SK-MEL-5 (cell line): ENCODE results near the gene FSD1. TPM values are rescaled to one million over a fixed set of nuclear protein-coding genes. Genes with fewer than 3 reads are reported as not detected.
A peak's percentile ranks its signal among the peaks of the same experiment; 100 is the strongest.

Experiments used
- DNase-seq: peaks from one replicate; pipeline ENCODE4 v3.0.0-alpha.2; 2016; ENCODE audit warnings: low read depth, low spot score
- in situ Hi-C: cut with HindIII; loops from 2 replicates; pipeline ENCODE4 v1.10.0; 2016; ENCODE audit warnings: low sequenced_read_pairs, high pct_unique_total_duplicates, low pct_unique_long_range_greater_than_20kb
- total RNA-seq: library from RNA; depleted of rRNA; stranded (reverse); fragments of >200 nt; shearing (Covaris generic); gene quantifications from 2 replicates; pipeline ENCODE4 v1.2.3, GENCODE V29; 2014; rRNA removed

Gene FSD1
- total RNA-seq, 1 experiment from 2014 or later, result 2.8 TPM

DNA sequence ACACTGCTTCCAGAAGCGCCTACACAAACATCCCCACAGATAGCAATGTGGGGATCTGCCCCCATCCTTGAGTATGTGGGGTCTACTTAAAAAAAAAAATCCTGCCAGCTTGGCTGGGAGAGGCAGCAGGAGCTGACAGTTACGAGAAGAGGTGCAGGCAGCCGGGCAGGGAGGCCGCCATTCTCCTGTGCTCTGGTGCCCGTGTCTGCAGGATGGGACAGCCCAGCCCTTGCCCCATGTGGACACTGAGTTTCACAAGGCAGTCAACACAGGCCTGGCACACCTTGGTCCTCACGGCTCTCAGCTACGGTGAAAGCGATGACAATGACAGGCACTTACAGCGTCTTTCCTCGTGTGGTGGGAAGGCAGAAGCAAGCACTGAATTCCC, 62.9 kb downstream of the FSD1 start:
- in situ Hi-C loops, result no loop called here
- DNase-seq, result no peak

DNA sequence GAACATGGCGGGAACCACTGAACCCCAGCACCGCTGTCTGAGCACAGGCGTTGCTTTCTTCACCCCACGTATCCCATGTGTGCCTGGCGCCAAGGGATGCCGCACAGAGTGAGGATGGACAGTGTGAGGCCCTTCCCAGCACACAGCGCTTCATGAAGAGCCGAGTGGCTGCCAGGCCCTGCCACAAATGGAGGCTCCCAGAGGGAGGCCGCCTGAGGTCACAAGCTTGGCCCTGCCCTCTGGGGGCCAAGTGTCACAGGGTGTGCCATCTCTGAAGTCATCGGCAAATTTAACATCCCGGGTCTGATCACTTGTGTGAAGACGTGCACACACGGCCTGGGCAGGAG, 63.4 kb downstream of the FSD1 start:
- in situ Hi-C loops, result no loop called here
- DNase-seq, result no peak

DNA sequence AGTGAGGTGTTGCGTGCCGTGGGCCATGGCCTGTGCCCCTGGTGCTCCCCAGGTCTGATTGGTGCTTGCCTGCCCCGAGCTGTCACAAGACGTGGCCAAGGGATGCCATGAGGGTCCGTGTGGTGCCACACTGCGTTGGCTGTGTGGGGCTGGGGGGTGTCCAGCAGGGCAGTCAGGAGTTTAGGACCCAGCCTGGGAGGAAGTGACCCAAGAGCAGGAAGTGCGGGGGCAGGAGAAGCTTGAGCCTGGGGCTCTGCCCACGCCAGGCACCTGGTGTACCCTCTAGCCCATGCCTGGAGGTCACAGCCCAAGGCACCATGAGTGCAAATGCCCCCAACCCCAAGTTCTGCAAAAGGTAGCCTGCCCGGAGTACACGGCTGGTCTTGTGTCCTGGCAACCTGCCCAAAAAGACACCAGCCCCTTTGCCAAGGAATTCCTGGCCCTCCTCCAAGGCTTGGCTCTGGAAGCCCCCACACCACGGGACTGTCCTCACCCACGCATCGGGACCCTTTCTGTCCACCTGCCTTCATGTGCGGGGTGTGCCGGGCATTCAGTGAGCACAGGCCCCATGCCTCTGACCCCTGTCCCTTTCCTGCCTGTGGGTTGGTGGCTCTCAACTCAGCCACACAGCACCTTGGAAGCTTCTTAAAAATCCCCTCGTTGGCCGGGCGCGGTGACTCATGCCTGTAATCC, 63.9 kb downstream of the FSD1 start:
- DNase-seq, result no peak
- in situ Hi-C loops, result no loop called here

DNA sequence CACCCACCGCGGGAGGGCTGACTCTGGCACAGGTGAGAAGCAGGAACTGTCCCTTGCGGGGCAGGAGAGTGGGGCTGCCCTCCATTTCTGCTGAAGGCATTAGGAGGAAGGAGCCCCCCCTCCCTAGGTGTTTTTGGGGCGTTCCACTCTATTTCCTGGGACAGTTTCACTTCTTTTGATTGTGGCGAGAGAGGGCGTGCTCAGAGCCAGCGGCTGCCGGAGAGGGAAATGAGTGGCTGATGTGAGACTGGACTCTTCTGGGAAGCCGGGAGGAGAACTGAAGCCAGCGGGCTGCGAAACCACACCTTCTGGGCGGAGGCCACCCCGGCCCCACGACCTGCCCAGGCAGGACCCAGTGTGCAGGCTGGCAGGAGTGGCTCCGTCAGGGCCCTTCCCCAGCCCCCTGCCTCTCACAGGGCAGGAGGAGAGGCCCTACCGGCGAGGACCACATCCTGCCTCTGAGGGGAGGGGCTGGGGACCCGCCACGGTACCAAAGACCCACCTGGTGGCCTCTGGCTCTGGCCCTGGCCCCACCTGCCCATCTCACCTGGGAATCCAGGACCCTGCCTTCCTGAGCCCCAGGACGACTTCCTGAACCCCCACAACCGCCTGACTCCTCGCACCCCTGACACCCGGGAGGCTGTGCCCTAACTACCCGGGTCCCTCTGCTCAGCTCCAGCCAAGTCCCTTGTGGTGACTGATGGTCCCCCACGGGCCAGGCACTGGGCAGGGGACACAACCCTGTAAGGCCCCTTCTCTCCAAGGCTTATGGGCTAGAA, 64.9 kb downstream of the FSD1 start:
- no peak for DNase-seq
- in situ Hi-C loops, result no loop called here

DNA sequence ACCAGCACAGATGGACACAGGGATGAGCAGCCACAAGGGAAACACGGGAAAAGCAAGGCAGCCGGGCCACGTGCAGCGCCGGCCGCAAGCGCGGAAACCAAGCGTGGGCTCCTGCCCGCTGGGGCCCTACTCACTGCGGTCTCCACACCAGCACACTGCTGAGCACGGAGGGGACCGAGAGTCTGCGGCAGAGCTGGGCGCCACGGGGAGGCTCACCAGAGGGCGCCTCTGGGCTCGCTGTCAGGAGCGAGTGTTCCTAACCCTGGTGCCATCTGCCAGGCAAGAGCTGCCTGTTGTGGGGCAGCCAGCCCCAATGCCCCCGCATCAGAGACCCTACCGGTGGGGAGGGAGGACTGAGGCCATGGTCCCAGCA, 65.5 kb downstream of the FSD1 start:
- in situ Hi-C loops, result no loop called here
- peak; percentile 39 for DNase-seq

DNA sequence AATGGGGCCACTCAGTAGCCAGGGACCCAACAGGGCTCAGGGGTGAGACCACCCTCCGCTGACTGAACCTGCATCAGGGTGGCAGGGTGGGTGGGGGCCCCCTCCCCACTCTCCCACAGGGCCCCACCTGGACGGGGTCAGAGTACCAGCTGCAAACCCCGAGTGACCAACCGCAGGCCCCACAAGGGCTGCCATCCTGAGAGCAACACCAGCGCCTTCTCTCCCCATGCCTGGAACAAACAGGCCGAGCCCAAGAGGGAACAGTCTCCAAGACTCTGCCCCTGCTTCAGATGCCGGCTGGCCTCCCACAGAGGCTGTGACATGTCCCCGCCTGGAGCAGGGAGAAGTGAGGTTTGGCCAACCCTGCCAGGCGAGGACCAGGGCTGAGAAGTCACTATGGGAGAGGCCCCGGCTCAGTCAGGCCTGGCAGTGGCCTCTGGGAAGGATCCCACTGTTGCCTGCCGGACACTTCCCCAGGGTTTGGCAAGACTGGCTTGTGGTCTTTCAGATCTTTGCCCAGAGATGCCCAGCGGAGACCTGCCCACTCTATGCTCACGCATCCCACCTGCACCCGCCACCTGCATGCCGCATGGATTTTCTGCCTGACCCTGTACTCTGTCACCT, 66.1 kb downstream of the FSD1 start:
- DNase-seq, result no peak
- in situ Hi-C loops, result no loop called here

DNA sequence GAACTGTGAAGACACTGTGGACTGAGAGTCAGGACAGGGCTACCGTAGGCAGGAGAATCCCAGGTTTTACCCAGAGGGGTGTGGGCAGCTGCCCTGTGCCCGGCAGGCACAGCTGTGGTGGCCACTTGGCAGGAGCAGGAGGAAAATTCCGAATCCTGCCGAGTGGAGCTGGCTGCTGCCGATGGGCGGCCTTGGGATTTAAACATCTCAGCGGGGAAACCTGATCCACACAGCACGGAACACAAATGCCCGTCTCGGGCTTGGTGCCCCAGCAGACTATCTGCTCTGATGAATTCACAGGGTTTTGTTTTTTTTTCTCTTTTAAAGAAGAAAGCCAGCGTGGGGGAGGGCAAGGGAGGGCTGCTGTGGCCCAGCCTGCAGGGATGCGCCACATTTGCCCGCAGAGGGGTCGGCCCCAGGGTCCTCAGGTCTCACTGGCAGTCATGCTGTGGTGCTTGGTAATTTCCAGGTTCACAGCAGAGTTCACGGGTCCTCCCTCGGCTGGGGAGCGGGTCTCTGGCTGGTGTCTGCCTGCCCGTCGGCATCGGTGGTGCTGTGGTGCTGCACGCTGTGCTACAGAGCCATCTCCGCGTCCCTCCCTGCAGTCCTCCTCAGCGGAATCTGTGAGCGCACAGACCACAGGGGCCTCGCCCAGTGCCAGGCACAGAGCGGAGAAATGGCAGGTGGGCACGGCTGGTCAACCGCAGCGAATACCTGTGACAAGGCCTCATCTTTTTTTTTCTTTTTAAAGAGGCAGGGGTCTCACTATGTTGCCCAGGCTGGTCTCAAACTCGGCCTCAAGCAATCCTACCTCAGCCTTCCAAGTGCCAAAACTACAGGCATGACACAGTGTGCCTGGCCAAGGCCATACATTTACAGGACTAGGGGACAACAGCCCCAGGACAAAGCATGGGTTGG, 67.1 kb downstream of the FSD1 start:
- no peak for DNase-seq
- in situ Hi-C loops, result no loop called here

DNA sequence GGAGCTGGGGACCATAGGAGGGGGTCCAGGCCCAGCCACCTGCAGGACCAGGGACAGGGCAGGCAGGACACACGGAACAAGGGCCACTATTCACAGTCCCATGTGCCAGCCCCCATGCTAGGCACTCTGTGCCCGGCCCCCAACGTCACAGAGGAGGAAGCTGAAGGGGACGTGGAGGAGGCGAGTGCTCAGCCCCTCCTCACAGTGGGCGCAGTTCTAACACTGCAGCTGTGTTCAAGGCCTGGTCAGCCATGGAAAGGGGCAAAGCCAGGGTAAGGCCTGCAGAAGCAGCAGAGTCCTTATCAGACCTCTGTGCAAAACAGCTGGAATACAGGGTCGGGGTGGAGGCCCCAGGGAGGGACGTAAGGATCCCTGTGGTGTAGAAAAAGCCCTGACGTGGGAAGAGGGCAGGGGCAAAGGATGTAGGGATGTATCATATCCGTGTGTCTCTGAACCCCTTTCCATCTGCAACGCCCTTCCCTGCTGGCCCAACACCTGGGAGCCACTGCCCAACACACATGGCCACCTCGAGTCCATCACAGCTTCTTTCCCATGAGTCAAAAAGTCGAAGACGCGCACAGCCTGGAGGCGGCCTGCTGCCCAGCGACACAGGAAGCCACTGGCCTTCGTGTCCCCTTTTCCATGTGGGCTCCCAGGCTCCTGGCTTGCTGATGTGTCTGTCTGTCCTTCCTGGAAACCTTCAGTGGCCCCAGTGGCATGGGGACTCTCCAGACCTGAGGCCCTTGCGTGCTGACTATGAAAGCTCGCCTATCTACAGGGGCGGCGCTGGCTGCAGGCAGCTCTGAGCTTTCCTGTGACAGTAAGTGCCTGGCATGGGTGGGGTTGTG, 68.0 kb downstream of the FSD1 start:
- in situ Hi-C loops, result no loop called here

DNA sequence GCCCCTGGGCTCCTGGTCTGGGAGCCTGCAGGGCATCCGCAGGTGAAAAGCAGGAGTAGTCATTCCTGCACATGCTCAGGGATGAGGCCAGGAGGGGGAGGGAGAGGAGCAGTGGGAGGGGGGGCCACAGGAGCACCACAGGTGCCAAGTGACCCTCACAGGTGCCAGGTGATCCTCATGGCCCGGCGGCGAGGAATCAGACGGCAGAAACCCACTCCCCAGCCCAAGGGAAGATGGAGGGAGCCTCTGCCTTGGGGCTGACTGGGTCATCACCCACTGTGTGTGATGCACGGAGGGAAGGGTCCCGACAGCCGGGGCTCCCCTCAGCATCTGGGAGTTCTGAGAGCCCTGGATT, 68.6 kb downstream of the FSD1 start:
- in situ Hi-C loops, result no loop called here
- DNase-seq, result no peak

More for the DNA sequence above, 68.0 kb downstream of the FSD1 start:
- DNase-seq, result no peak

Other genes with a start within 250 kb of the FSD1 start
- gene ZBTB7A, start 237.7 kb upstream of the FSD1 start, total RNA-seq, result 6.9 and 8.2 TPM in 2 replicates
- 192 and 197 TPM in 2 replicates for gene MAP2K2, start 180.5 kb upstream of the FSD1 start, total RNA-seq
- not detected in 2 replicates for gene CREB3L3, start 151.0 kb upstream of the FSD1 start, total RNA-seq
- 10.0 and 12.1 TPM in 2 replicates for gene SIRT6, start 122.0 kb upstream of the FSD1 start, total RNA-seq
- gene ANKRD24, start 121.9 kb upstream of the FSD1 start, total RNA-seq, result 0.05 and 0.16 TPM in 2 replicates
- gene EBI3, start 75.1 kb upstream of the FSD1 start, total RNA-seq, result not detected in 2 replicates
- gene YJU2, start 57.5 kb upstream of the FSD1 start, total RNA-seq, result 20.2 and 20.9 TPM in 2 replicates
- gene SHD, start 25.3 kb upstream of the FSD1 start, total RNA-seq, result 0.42 TPM in 1 of 2 replicates, not detected in the other
- gene TMIGD2, start 2.2 kb upstream of the FSD1 start, total RNA-seq, result not detected in 2 replicates
- gene STAP2, start 34.2 kb downstream of the FSD1 start, total RNA-seq, result 3.1 and 3.8 TPM in 2 replicates
- 3.0 and 5.3 TPM in 2 replicates for gene MPND, start 39.0 kb downstream of the FSD1 start, total RNA-seq
- gene SH3GL1, start 95.9 kb downstream of the FSD1 start, total RNA-seq, result 33.0 and 37.6 TPM in 2 replicates
- gene CHAF1A, start 98.0 kb downstream of the FSD1 start, total RNA-seq, result 14.5 and 19.4 TPM in 2 replicates
- 57.7 and 62.3 TPM in 2 replicates for gene UBXN6, start 153.2 kb downstream of the FSD1 start, total RNA-seq
- gene HDGFL2, start 167.7 kb downstream of the FSD1 start, total RNA-seq, result 24.5 and 25.2 TPM in 2 replicates
- 0.05 TPM in 2 replicates for gene PLIN4, start 213.9 kb downstream of the FSD1 start, total RNA-seq
- gene PLIN5, start 230.6 kb downstream of the FSD1 start, total RNA-seq, result 1.2 TPM in 1 of 2 replicates, not detected in the other
- 0.05 and 0.21 TPM in 2 replicates for gene LRG1, start 235.4 kb downstream of the FSD1 start, total RNA-seq